ENCODE results near the gene SLC44A1.

SLC44A1 gene

DNA sequence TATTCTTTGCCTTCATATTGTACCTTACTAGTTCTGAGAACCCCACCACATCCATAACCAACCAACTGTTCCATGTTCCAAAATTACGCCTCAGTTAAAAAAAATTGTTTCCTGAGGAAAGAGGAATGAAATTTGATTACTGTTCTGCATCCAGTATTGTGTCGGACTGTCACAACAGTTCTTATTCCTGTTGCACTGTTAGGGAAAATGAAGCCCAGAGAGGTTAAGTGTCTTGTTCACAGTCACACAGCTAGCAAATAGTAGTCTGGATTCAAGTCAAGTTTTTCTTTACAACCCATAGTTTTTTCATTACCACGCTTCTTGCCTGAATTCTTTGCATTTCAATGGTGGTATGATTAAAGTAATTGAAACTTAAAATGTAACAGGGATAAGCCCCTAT lies 207.7 kb downstream of the SLC44A1 start:
- Histone ChIP-seq H3K4me2 (ENCODE audit: low read length) (no peak overlapping the region), H4K20me1 (ENCODE audit: insufficient read depth, low read length) (no peaks in the 10 kb centered on the region), H3K79me2 (ENCODE audit: insufficient read depth, low read length) (no peaks in the 10 kb centered on the region), H3K9me3 (ENCODE audit: low read length) (no peaks in the 10 kb centered on the region), H3K27ac (ENCODE audit: low read depth, low read length, poor library complexity, severe bottlenecking) (no peak overlapping the region), H3K4me1 (ENCODE audit: insufficient read depth, low read length, severe bottlenecking) (peaks cover 23% of the 10 kb centered on the region), H3K9me2 (ENCODE audit: low read depth, low read length) (no peaks in the 10 kb centered on the region), H2AFZ (ENCODE audit: low read length) (no peak overlapping the region), H3F3A (ENCODE audit: insufficient read depth, low read length) (no peaks in the 10 kb centered on the region; the same call in 1 of the 2 replicates), H3K9ac (ENCODE audit: low read length) (no peak overlapping the region), H3K27me3 (ENCODE audit: insufficient read depth, low read length) (no peaks in the 10 kb centered on the region), H3K4me3 (ENCODE audit: low read depth, low read length, poor library complexity, severe bottlenecking) (no peak overlapping the region), H3K36me3 (ENCODE audit: insufficient read depth, low read length) (no peaks in the 10 kb centered on the region)
- no peak for TF ChIP-seq EZH2 (IDR thresholded peaks at IDR 0.05; ENCODE audit: borderline replicate concordance, low read length)
- TF ChIP-seq, protein P1, sequence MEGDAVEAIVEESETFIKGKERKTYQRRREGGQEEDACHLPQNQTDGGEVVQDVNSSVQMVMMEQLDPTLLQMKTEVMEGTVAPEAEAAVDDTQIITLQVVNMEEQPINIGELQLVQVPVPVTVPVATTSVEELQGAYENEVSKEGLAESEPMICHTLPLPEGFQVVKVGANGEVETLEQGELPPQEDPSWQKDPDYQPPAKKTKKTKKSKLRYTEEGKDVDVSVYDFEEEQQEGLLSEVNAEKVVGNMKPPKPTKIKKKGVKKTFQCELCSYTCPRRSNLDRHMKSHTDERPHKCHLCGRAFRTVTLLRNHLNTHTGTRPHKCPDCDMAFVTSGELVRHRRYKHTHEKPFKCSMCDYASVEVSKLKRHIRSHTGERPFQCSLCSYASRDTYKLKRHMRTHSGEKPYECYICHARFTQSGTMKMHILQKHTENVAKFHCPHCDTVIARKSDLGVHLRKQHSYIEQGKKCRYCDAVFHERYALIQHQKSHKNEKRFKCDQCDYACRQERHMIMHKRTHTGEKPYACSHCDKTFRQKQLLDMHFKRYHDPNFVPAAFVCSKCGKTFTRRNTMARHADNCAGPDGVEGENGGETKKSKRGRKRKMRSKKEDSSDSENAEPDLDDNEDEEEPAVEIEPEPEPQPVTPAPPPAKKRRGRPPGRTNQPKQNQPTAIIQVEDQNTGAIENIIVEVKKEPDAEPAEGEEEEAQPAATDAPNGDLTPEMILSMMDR (IDR thresholded peaks at IDR 0.05; ENCODE audit: low read length): no peak

DNA sequence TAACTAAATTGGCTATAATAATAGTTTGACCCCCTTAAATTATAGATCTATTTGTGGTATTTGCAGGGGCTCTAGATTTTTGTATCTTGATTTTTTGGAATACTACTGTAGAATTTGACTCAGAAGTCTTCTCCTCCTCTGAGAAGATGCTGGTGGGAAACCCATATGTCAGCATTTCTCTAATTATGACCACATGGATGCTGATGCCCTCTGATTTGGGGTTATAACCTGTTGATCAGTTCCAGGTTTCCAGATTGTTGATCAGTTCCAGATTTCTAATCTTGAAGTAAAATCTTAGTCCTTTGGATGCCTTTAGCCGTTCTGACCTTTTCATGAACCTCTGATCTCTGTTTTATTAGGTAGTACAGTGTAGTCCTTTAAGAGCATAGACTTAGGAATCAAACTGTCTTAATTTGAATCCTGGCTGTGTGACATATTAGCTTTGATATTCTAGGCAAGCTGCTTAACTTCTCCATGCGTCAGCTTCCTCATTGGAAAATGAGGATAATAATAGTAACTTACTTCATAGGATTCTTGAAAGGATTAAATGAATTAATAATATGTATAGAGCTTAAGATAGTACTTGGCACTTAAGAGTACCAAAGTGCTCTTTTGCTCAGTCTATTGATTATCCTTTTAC lies 211.5 kb downstream of the SLC44A1 start:
- H3K9ac ChIP-seq (ENCODE audit: low read length): no peak overlapping the region
- no peaks in the 10 kb centered on the region for H3K9me2 ChIP-seq (ENCODE audit: low read depth, low read length)
- TF ChIP-seq, protein P1 (IDR thresholded peaks at IDR 0.05; ENCODE audit: low read length): no peak
- TF ChIP-seq EZH2 (IDR thresholded peaks at IDR 0.05; ENCODE audit: borderline replicate concordance, low read length): no peak
- H3K27ac ChIP-seq (ENCODE audit: low read depth, low read length, poor library complexity, severe bottlenecking): no peak overlapping the region
- H3K79me2 ChIP-seq (ENCODE audit: insufficient read depth, low read length): no peaks in the 10 kb centered on the region
- no peaks in the 10 kb centered on the region for H4K20me1 ChIP-seq (ENCODE audit: insufficient read depth, low read length)
- H3K4me2 ChIP-seq (ENCODE audit: low read length): no peak overlapping the region
- H3K27me3 ChIP-seq (ENCODE audit: insufficient read depth, low read length): no peaks in the 10 kb centered on the region
- H3K4me1 ChIP-seq (ENCODE audit: insufficient read depth, low read length, severe bottlenecking): no peaks in the 10 kb centered on the region
- peaks cover 11% of the 10 kb centered on the region for H3K9me3 ChIP-seq (ENCODE audit: low read length)
- no peaks in the 10 kb centered on the region; the same call in 1 of the 2 replicates for H3K36me3 ChIP-seq (ENCODE audit: insufficient read depth, low read length)
- no peak overlapping the region for H2AFZ ChIP-seq (ENCODE audit: low read length)
- H3K4me3 ChIP-seq (ENCODE audit: low read depth, low read length, poor library complexity, severe bottlenecking): no peak overlapping the region
- H3F3A ChIP-seq (ENCODE audit: insufficient read depth, low read length): no peaks in the 10 kb centered on the region

DNA sequence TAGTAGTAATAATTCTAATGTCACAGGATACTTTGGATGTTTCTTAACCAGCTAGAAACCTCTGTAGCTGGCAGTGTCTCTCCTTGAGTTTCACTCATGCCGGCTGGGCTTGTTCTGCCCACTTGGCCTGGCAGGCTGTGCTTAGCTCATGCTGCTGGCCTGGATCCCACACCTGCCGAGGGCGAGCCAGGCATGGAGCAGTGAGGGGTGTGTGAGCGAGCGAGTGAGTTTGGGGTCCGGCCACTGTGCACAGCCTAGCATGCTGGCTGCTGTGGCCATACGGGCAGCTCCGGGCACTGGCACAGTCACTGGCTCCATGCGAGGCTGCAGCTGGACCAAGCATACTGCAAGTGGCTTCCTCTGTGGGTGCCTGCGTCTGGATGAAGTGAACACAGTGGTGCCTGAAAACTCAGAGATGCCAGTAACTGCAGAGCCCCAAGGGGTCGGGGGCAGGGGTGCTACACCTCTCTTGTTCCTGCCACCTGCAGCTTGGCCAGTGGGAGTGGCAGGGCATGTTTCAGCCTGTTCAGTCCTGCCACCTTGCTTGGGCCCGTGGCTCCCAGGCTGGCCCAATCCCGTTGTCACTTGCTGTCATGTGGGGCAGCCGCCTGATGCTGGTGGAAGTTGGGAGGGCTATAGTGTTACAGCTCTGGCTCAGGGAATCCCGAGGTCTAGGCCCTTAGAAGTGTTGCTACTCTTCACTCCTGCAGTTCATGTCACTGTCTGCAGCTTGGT lies 213.3 kb downstream of the SLC44A1 start:
- Histone ChIP-seq H3K27ac (ENCODE audit: low read depth, low read length, poor library complexity, severe bottlenecking) (no peak overlapping the region), H3K4me1 (ENCODE audit: insufficient read depth, low read length, severe bottlenecking) (no peaks in the 10 kb centered on the region), H4K20me1 (ENCODE audit: insufficient read depth, low read length) (no peaks in the 10 kb centered on the region), H3F3A (ENCODE audit: insufficient read depth, low read length) (no peaks in the 10 kb centered on the region), H3K9me2 (ENCODE audit: low read depth, low read length) (no peaks in the 10 kb centered on the region), H3K4me2 (ENCODE audit: low read length) (no peak overlapping the region), H3K9ac (ENCODE audit: low read length) (no peak overlapping the region), H3K36me3 (ENCODE audit: insufficient read depth, low read length) (no peaks in the 10 kb centered on the region; the same call in 1 of the 2 replicates), H3K27me3 (ENCODE audit: insufficient read depth, low read length) (no peaks in the 10 kb centered on the region), H3K4me3 (ENCODE audit: low read depth, low read length, poor library complexity, severe bottlenecking) (no peak overlapping the region), H3K79me2 (ENCODE audit: insufficient read depth, low read length) (no peaks in the 10 kb centered on the region), H2AFZ (ENCODE audit: low read length) (no peak overlapping the region), H3K9me3 (ENCODE audit: low read length) (peaks cover 11% of the 10 kb centered on the region)
- TF ChIP-seq, protein P1 (IDR thresholded peaks at IDR 0.05; ENCODE audit: low read length): no peak
- no peak for TF ChIP-seq EZH2 (IDR thresholded peaks at IDR 0.05; ENCODE audit: borderline replicate concordance, low read length)

Data from OCI-LY1 (cell line).